ENCODE measurements around the gene STARD3.
A peak's percentile ranks its signal among the peaks of the same experiment; 100 is the strongest.

STARD3 gene

GRCh38 chr17:39665642-39666224, 28.8 kb downstream of the STARD3 start:
- no peak for DNase-seq (ENCODE audit: low read depth)

DNA sequence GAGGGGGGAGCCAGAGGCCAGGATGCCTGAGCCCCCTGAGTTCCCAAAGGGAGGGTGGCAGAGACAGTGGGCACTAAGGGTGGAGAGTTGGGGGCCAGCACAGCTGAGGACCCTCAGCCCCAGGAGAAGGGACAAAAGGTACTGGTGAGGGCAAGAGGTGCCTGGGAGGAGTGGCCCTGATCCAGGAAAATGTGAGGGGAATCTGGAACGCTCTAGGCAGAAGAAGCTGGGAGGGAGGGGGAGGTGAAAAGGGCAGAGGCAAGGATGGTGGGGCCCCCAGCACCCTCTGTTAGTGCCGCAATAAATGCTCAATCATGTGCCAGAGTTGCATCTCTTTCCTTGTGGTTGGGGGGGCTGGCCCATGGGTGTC, 29.3 kb downstream of the STARD3 start:
- H3K4me3 ChIP-seq (ENCODE audit: low read depth, low read length) = no peak overlapping the region
- no peak for DNase-seq (ENCODE audit: low read depth)
- TF ChIP-seq, protein P1, sequence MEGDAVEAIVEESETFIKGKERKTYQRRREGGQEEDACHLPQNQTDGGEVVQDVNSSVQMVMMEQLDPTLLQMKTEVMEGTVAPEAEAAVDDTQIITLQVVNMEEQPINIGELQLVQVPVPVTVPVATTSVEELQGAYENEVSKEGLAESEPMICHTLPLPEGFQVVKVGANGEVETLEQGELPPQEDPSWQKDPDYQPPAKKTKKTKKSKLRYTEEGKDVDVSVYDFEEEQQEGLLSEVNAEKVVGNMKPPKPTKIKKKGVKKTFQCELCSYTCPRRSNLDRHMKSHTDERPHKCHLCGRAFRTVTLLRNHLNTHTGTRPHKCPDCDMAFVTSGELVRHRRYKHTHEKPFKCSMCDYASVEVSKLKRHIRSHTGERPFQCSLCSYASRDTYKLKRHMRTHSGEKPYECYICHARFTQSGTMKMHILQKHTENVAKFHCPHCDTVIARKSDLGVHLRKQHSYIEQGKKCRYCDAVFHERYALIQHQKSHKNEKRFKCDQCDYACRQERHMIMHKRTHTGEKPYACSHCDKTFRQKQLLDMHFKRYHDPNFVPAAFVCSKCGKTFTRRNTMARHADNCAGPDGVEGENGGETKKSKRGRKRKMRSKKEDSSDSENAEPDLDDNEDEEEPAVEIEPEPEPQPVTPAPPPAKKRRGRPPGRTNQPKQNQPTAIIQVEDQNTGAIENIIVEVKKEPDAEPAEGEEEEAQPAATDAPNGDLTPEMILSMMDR (IDR thresholded peaks at IDR 0.05; ENCODE audit: low read depth, low read length, missing control alignments) = no peak

More at GRCh38 chr17:39665642-39666224, 28.8 kb downstream of the STARD3 start:
- TF ChIP-seq, protein P1 (IDR thresholded peaks at IDR 0.05; ENCODE audit: low read depth, low read length, missing control alignments) = no peak
- H3K4me3 ChIP-seq (ENCODE audit: low read depth, low read length) = no peak overlapping the region

DNA sequence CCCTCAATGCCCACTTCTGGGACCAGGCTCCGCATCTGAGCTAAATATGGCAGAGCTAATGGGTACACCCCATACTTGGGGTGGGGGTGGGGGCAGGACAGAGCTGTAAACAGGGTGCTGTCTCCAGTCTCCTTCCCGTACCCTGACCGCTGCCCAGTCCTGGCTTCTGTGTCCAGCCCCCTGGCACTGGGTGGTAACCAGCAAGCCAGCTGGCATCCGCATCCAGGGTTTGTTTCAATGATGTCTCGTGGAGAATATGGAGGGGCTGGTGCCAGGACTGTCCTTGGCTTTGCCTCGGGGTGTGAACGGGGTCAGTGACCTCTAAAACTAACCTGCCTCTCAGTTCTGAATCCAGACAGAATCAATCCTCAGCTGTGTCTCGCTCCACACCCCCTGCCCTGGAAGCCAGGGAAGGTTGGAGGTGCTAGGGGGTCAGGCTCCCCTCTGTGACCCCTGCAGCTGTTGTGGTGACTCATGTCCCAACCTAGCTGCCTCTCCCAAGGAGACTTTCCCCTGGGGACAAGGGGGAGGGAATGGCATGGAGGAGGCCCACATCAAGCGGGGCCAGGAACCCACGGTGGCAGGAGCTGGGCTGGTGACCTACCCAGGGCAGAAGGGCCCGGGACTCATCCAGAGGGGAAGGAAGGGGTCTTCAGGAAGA, 29.8 kb downstream of the STARD3 start:
- H3K4me3 ChIP-seq (ENCODE audit: low read depth, low read length) = no peak overlapping the region
- TF ChIP-seq, protein P1 (IDR thresholded peaks at IDR 0.05; ENCODE audit: low read depth, low read length, missing control alignments) = no peak
- DNase-seq (ENCODE audit: low read depth) = no peak

DNA sequence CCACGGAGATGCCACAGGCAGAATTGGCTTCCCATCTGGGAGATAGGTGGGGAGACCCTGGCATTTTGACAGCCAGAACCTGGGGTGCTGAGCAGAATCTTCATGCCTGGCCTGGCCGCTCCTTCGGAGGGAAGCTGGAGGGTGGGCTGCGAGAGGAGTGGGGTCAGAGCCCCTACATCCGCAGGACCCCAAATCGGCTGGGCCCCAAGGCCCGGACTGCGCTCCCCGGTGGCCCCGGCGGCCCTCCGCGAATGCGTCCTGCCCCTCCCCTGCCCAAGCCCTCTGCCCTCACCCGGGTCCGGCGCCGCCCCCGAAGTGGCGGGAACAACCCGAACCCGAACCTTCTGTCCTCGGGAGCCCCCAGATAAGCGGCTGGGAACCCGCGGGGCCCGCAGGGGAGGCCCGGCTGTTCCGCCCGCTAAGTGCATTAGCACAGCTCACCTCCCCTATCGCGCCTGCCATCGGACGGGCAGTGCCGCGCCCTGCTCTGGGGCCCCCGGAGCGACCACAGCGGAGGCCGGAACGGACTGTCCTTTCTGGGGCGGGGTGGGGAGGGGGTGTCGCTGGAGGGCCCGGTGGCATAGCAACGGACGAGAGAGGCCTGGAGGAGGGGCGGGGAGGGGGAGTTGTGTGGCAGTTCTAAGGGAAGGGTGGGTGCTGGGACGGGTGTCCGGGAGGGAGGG, 30.5 kb downstream of the STARD3 start:
- TF ChIP-seq, protein P1 (IDR thresholded peaks at IDR 0.05; ENCODE audit: low read depth, low read length, missing control alignments) = no peak
- no peak for DNase-seq (ENCODE audit: low read depth)
- H3K4me3 ChIP-seq (ENCODE audit: low read depth, low read length) = no peak overlapping the region

- TF ChIP-seq, protein P1 (IDR thresholded peaks at IDR 0.05; ENCODE audit: low read depth, low read length, missing control alignments) = peak; percentile 69
- H3K4me3 ChIP-seq (ENCODE audit: low read depth, low read length) = peak within 1 kb of the TSS; percentile 17; the same call in 1 of the 2 replicates
- DNase-seq (ENCODE audit: low read depth) = no peak
Measured at GRCh38 chr17:39667945-39668924, 31.3 kb downstream of the STARD3 start, which contains the start of gene PNMT. Gene PNMT, plus strand, starts transcription at chr17:39668453. Its CDS starts 23 bp downstream, at chr17:39668476.

GRCh38 chr17:39669897-39670735, 33.2 kb downstream of the STARD3 start:
- no peak overlapping the region for H3K4me3 ChIP-seq (ENCODE audit: low read depth, low read length)
- TF ChIP-seq, protein P1 (IDR thresholded peaks at IDR 0.05; ENCODE audit: low read depth, low read length, missing control alignments) = no peak
- no peak for DNase-seq (ENCODE audit: low read depth)

Data from GM12864 (cell line).